ENCODE data around the gene ATP5PO. TPM values are rescaled to one million over a fixed set of nuclear protein-coding genes. Genes with fewer than 3 reads are reported as not detected.

ATP5PO gene
- polyA plus RNA-seq, 1 of the 3 experiments (the other 2 are of a cell fraction) = 148 TPM

- peaks cover 6% of the 10 kb centered on the region; the same call in 1 of the 2 replicates for H3K9me3 ChIP-seq
- H3K27me3 ChIP-seq (ENCODE audit: insufficient read depth) = no peaks in the 10 kb centered on the region
- ChIA-PET CTCF (no interaction called here), POLR2A (no interaction called here)
- H3K27ac ChIP-seq (ENCODE audit: low read depth in 2 of 2, low read length in 1 of 2) = no peak overlapping the region
- no peaks in the 10 kb centered on the region for H4K20me1 ChIP-seq (ENCODE audit: insufficient read depth)
- H3K36me3 ChIP-seq (replicated peaks in 1 of 2; ENCODE audit: control insufficient read depth in 1 of 2, insufficient read depth in 2 of 2, low read length in 1 of 2) = no peaks in the 10 kb centered on the region
- peaks cover 0 to 25% of the 10 kb centered on the region in 2 experiments; a peak in 2 of 4 replicates for H3K4me1 ChIP-seq (ENCODE audit: control insufficient read depth in 1 of 2, insufficient read depth in 2 of 2, low read depth in 1 of 2, low read length in 1 of 2)
- no peaks in the 10 kb centered on the region for H3K9me2 ChIP-seq
- no peaks in the 10 kb centered on the region for H3K79me2 ChIP-seq (ENCODE audit: insufficient read depth)
- 56% methylated on average over 5 of the region's 5 CpGs for WGBS (ENCODE audit: low lambda C conversion rate)
- H3K4me2 ChIP-seq = peak overlapping the region; percentile 2; the same call in 1 of the 2 replicates
- no peak overlapping the region for H3K4me3 ChIP-seq (ENCODE audit: low read depth in 2 of 2, low read length in 1 of 2)
- TF ChIP-seq, protein P1, sequence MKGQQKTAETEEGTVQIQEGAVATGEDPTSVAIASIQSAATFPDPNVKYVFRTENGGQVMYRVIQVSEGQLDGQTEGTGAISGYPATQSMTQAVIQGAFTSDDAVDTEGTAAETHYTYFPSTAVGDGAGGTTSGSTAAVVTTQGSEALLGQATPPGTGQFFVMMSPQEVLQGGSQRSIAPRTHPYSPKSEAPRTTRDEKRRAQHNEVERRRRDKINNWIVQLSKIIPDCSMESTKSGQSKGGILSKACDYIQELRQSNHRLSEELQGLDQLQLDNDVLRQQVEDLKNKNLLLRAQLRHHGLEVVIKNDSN (IDR thresholded peaks at IDR 0.05; ENCODE audit: borderline replicate concordance, low read depth) = no peak
- TF ChIP-seq RCOR1 (IDR thresholded peaks at IDR 0.05; ENCODE audit: low read length) (no peak), CHD2 (IDR thresholded peaks at IDR 0.05; ENCODE audit: low read length, partially characterized antibody) (no peak), PBX3 (IDR thresholded peaks at IDR 0.05) (no peak), EZH2phosphoT487 (IDR thresholded peaks at IDR 0.05; ENCODE audit: borderline replicate concordance, low read depth) (no peak), TCF12 (IDR thresholded peaks at IDR 0.05) (no peak), FOSL2 (IDR thresholded peaks at IDR 0.05; ENCODE audit: borderline replicate concordance, low read depth) (no peak), MAX (IDR thresholded peaks at IDR 0.05; ENCODE audit: low read depth) (no peak), ELF1 (IDR thresholded peaks at IDR 0.05) (no peak)
- TF ChIP-seq, protein P2, sequence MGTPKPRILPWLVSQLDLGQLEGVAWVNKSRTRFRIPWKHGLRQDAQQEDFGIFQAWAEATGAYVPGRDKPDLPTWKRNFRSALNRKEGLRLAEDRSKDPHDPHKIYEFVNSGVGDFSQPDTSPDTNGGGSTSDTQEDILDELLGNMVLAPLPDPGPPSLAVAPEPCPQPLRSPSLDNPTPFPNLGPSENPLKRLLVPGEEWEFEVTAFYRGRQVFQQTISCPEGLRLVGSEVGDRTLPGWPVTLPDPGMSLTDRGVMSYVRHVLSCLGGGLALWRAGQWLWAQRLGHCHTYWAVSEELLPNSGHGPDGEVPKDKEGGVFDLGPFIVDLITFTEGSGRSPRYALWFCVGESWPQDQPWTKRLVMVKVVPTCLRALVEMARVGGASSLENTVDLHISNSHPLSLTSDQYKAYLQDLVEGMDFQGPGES (IDR thresholded peaks at IDR 0.05; ENCODE audit: low read depth, low read length) = no peak
- TF ChIP-seq, protein P3, sequence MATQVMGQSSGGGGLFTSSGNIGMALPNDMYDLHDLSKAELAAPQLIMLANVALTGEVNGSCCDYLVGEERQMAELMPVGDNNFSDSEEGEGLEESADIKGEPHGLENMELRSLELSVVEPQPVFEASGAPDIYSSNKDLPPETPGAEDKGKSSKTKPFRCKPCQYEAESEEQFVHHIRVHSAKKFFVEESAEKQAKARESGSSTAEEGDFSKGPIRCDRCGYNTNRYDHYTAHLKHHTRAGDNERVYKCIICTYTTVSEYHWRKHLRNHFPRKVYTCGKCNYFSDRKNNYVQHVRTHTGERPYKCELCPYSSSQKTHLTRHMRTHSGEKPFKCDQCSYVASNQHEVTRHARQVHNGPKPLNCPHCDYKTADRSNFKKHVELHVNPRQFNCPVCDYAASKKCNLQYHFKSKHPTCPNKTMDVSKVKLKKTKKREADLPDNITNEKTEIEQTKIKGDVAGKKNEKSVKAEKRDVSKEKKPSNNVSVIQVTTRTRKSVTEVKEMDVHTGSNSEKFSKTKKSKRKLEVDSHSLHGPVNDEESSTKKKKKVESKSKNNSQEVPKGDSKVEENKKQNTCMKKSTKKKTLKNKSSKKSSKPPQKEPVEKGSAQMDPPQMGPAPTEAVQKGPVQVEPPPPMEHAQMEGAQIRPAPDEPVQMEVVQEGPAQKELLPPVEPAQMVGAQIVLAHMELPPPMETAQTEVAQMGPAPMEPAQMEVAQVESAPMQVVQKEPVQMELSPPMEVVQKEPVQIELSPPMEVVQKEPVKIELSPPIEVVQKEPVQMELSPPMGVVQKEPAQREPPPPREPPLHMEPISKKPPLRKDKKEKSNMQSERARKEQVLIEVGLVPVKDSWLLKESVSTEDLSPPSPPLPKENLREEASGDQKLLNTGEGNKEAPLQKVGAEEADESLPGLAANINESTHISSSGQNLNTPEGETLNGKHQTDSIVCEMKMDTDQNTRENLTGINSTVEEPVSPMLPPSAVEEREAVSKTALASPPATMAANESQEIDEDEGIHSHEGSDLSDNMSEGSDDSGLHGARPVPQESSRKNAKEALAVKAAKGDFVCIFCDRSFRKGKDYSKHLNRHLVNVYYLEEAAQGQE (IDR thresholded peaks at IDR 0.05; ENCODE audit: low read depth, low read length) = no peak
- no peak for DNase-seq
- peaks cover 11% of the 10 kb centered on the region for H3F3A ChIP-seq (replicated peaks; ENCODE audit: insufficient read depth)
- no peak overlapping the region for H3K9ac ChIP-seq
- H2AFZ ChIP-seq (ENCODE audit: low read depth) = no peak overlapping the region
Observed at GRCh38 chr21:33963848-33964555, 48.4 kb upstream of the ATP5PO start.

Measured in SK-N-SH (cell line).